GM18517 (cell line): ENCODE measurements around the gene SMIM24.
A peak's percentile ranks its signal among the peaks of the same experiment; 100 is the strongest.
"Not testable (repeated sequence)": the region's sequence is repeated elsewhere in the genome, so short reads cannot be mapped to it uniquely, and the experiment has no call there.

Experiments
- ATAC-seq: cut with Tn5 transposase; IDR thresholded peaks from one replicate; pipeline ENCODE4 v1.9.1; 2021; ENCODE audit warnings: mild to moderate bottlenecking, moderate library complexity; ENCODE audit not compliant: unreplicated experiment

Gene SMIM24

GRCh38 chr19:3440082-3440481 lies 40.2 kb downstream of the SMIM24 start:
- ATAC-seq: no peak

DNA sequence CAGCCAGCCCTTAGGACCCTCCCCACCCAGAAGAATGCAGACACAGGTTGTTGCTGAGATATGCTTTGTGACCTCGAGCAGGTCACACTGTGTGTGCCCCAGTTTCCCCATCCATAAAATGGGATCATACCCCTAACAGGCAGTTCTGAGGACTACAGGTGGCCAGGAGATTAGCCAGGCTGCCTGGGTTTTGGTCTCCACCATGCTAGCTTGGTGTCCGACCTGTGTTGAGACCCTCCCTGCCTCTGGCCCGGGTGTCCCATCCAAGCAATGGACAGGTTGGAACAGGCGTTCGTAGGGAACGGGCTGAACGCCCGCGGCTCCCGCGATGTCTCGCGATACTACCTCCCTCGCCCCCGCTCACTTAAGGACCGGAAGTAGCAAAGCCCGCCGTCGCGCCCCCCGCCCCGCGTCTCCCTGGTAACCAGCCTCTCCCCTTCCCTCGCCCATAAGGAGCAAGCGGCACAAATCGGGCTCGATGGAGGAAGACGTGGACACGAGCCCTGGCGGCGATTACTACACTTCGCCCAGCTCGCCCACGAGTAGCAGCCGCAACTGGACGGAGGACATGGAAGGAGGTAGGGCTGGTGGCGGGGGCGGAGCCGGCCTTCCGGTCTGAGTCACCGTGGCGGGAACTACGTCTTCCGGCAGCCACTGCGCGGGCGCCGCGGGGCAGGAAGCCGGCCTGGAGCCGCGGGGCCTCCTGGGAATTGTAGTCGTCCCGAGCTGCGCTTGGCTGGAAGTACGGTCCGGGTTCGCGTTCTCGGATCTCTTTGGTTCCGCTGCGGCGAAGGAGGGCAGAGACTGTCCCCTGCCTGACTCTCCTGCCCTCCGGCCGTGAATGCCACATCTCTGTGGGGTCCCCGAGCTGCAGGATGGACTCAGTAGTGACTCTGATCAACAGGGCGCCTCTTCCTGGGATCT lies 45.4 kb downstream of the SMIM24 start:
- ATAC-seq: peak; percentile 78

- ATAC-seq: no peak
Observed at GRCh38 chr19:3433805-3434540, 46.4 kb downstream of the SMIM24 start.

- no peak for ATAC-seq
Observed at GRCh38 chr19:3433313-3433712, 47.0 kb downstream of the SMIM24 start.

GRCh38 chr19:3431760-3432397 lies 48.4 kb downstream of the SMIM24 start:
- ATAC-seq: no peak

DNA sequence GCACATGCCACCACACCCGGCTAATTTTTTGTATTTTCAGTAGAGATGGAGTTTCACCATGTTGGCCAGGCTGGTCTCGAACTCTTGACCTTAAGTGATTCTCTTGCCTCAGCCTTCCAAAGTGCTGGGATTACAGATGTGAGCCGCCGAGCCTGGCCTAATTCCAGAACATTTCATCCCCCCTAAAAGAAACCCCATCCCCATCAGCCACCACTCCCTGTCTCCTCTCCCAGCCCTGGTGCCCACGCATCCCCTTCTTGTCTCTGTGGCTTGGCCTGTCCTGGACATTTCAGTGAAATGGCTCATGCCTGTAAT lies 50.0 kb downstream of the SMIM24 start:
- not testable (repeated sequence) for ATAC-seq

GRCh38 chr19:3426433-3426832 lies 53.9 kb downstream of the SMIM24 start:
- no peak for ATAC-seq
